PFSK-1 (cell line): Measurements from ENCODE around the gene FHL3.

Experiments used
- FOXP2 ChIP-seq: optimal IDR thresholded peaks from 2 replicates; pipeline ENCODE3; 2011; ENCODE audit warnings: borderline replicate concordance, control low read depth, inconsistent platforms; ENCODE audit not compliant: insufficient read depth; ENCODE audit errors: extremely low read length, extremely low read depth
- POLR2AphosphoS5 ChIP-seq: IDR thresholded peaks from 2 replicates; pipeline ENCODE4 v1.6.1; 2012; ENCODE audit warnings: low read depth, mild to moderate bottlenecking, control low read depth, low read length, moderate library complexity
- SIN3A ChIP-seq: IDR thresholded peaks from 2 replicates; pipeline ENCODE4 v1.6.1; 2012; ENCODE audit warnings: mild to moderate bottlenecking, low read length, moderate library complexity, borderline replicate concordance; ENCODE audit not compliant: insufficient read depth
- TAF1 ChIP-seq: IDR thresholded peaks from 2 replicates; pipeline ENCODE4 v1.6.1; 2012; ENCODE audit warnings: low read length, control low read depth, borderline replicate concordance; ENCODE audit not compliant: insufficient read depth
- TF ChIP-seq, protein P1 (sequence below), 2 experiments: IDR thresholded peaks; 2 replicates each; pipeline versions ENCODE4 v1.6.1 to v1.8.0; 2011 to 2012; ENCODE audit warnings: low read depth in 2 of 2, low read length in 2 of 2, control low read depth in 1 of 2, inconsistent platforms in 1 of 2, mild to moderate bottlenecking in 1 of 2, moderate library complexity in 1 of 2; ENCODE audit not compliant: insufficient read depth in 1 of 2

FHL3 gene

DNA sequence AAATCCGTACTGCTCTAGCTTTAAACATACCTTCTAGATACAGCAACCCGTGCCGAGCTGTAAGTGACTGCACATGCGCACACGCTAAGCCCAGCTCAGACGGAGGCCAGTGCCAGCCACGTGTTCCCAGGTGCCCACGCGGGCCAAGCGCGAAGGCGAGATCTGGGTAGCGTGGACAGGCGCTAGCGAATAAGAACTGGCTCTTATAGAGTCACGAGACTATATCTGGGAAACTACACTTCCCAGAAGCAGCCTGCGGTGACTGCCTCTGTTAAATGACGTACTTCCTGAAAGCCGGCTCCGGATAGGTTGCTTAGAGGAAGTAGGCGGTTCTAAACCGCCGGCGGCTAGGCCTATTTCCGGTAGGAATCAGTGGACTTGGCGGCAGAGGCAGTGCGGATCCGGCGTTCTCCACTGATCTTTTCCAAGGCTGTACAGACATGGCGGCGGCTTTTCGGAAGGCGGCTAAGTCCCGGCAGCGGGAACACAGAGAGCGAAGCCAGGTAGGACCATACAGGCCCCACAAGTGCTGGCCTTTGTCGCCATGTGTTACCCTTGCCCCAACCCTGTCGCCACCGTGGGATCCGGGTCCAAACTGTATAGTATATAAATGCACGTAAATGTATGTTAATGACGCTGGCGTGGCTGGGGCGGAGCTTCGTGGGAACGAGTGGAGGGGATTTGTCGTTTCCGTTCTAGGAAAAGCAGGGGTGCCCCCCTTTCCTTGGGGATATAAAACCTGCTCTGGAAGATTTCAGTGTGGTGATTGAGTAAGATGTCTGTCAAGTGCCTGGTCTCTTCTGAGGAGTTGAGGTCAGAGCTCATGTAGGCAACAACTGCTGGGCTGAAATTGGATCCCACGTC lies 7.3 kb upstream of the FHL3 start, which contains the start of gene UTP11:
TSS of gene UTP11 (plus strand) at position 372 of the 864 bp plus-strand sequence. CDS start at position 441, 69 bp downstream.
- TF ChIP-seq FOXP2 (no peak), POLR2AphosphoS5 (peak; percentile 89), SIN3A (no peak), TAF1 (peak; percentile 99)
- TF ChIP-seq, protein P1, sequence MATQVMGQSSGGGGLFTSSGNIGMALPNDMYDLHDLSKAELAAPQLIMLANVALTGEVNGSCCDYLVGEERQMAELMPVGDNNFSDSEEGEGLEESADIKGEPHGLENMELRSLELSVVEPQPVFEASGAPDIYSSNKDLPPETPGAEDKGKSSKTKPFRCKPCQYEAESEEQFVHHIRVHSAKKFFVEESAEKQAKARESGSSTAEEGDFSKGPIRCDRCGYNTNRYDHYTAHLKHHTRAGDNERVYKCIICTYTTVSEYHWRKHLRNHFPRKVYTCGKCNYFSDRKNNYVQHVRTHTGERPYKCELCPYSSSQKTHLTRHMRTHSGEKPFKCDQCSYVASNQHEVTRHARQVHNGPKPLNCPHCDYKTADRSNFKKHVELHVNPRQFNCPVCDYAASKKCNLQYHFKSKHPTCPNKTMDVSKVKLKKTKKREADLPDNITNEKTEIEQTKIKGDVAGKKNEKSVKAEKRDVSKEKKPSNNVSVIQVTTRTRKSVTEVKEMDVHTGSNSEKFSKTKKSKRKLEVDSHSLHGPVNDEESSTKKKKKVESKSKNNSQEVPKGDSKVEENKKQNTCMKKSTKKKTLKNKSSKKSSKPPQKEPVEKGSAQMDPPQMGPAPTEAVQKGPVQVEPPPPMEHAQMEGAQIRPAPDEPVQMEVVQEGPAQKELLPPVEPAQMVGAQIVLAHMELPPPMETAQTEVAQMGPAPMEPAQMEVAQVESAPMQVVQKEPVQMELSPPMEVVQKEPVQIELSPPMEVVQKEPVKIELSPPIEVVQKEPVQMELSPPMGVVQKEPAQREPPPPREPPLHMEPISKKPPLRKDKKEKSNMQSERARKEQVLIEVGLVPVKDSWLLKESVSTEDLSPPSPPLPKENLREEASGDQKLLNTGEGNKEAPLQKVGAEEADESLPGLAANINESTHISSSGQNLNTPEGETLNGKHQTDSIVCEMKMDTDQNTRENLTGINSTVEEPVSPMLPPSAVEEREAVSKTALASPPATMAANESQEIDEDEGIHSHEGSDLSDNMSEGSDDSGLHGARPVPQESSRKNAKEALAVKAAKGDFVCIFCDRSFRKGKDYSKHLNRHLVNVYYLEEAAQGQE (IDR thresholded peaks at IDR 0.05; ENCODE audit: insufficient read depth in 1 of 2, low read depth in 2 of 2, low read length in 2 of 2) = peak in 1 of 2 experiments; percentile 54; a peak in 1 of 4 replicates

DNA sequence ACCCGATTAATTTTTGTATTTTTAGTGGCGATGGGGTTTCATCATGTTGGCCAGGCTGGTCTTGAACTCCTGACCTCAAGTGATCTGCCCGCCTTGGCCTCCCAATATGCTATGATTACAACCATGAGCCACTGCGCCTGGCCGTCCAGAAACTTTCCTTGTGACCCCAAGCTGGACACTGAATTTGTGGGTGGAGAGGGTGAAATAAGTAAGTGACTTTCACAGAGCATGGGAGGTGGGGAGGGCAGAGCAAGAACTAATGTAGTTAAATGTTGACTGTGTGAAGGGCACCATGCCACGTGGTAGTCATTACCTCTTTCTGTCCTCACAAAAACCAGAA lies 4.5 kb upstream of the FHL3 start:
- TF ChIP-seq POLR2AphosphoS5 (no peak), SIN3A (no peak), TAF1 (no peak), FOXP2 (no peak)
- TF ChIP-seq, protein P1 (IDR thresholded peaks at IDR 0.05; ENCODE audit: insufficient read depth in 1 of 2, low read depth in 2 of 2, low read length in 2 of 2) = no peak

DNA sequence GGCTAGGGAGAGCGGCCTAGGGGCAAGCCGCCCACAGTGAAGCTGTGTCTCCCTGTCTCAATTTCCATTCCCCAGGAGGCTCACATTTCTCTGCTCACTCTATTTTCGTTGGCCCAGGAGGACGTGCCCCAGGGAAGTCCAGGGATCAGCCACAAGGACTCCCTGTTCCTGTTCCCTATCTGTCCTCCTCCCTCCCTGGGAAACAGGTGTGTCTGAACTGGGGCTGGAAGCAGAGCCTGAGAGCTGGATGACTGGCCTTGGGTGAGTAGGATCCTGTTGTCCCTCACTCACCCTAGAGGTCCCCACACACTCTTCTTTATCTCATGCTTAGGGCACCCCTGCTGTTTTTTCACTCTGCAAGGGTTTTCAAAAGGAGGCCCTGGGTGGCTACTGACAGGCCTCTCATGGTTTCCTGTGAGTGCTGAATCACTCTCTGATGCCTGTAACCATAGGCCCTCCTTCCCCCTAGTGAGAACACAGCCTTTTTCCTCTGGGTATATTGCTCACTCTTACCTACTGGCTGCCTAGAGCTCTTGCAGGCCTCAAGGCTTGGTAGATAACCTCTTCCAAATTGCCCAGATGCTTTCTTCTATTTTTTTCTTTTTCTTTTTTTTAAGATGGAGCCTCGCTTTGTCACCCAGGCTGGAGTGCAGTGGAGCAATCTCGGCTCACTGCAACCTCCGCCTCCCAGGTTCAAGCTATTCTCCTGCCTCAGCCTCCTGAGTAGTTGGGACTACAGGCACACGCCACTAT lies 4.0 kb upstream of the FHL3 start:
- TF ChIP-seq FOXP2 = no peak
- no peak for TF ChIP-seq POLR2AphosphoS5
- TF ChIP-seq, protein P1 (IDR thresholded peaks at IDR 0.05; ENCODE audit: insufficient read depth in 1 of 2, low read depth in 2 of 2, low read length in 2 of 2) = no peak
- TF ChIP-seq SIN3A = no peak
- no peak for TF ChIP-seq TAF1

DNA sequence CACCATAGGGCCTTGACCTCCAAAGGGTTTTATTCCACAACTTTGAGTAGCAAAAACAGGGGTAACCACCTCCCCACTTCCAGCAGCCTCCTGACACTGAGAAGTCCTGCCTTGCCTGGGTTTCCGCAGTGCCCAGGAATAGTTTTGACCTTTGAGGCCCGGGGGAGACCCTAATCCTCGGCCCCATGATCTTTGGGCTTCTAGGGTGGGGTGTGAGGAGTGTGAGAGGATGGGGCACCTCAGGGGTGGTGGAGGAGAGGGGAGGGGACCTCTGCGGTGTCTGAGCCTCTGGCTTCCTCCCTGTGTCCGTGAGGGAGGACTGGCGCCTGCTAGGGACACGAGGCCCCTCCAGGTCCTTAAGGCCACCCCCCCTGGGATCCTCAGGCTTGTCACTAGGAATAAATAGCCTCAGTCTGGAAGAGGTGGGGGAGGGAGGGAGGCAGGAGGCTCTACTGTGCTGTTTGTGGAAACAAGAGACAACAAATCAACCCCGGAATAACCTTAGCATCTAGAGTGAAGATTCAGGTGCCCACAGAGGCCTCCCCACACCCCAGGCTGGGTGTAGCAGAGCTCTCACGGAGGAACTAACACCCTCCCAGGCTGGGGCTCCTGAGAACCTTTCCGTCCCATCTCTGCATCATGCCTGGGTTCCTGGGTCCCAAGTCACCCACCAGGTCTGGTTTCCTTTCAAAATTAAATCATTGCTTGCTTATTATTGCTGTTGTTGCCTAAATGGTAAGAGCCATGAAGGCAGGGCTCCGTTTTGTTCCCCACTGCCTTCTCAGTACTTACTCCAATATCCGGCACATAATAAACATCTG lies 904 bp upstream of the FHL3 start:
- no peak for TF ChIP-seq SIN3A
- no peak for TF ChIP-seq TAF1
- TF ChIP-seq, protein P1 (IDR thresholded peaks at IDR 0.05; ENCODE audit: insufficient read depth in 1 of 2, low read depth in 2 of 2, low read length in 2 of 2) = no peak
- no peak for TF ChIP-seq POLR2AphosphoS5
- TF ChIP-seq FOXP2 = no peak
